Left hindlimb (tissue), 1 donor: Measurements from ENCODE around the gene MPDZ.

ENCODE experiments used
- DNase-seq: peaks from one replicate; pipeline ENCODE4 v3.0.0-alpha.2; 2018

MPDZ gene, protein sequence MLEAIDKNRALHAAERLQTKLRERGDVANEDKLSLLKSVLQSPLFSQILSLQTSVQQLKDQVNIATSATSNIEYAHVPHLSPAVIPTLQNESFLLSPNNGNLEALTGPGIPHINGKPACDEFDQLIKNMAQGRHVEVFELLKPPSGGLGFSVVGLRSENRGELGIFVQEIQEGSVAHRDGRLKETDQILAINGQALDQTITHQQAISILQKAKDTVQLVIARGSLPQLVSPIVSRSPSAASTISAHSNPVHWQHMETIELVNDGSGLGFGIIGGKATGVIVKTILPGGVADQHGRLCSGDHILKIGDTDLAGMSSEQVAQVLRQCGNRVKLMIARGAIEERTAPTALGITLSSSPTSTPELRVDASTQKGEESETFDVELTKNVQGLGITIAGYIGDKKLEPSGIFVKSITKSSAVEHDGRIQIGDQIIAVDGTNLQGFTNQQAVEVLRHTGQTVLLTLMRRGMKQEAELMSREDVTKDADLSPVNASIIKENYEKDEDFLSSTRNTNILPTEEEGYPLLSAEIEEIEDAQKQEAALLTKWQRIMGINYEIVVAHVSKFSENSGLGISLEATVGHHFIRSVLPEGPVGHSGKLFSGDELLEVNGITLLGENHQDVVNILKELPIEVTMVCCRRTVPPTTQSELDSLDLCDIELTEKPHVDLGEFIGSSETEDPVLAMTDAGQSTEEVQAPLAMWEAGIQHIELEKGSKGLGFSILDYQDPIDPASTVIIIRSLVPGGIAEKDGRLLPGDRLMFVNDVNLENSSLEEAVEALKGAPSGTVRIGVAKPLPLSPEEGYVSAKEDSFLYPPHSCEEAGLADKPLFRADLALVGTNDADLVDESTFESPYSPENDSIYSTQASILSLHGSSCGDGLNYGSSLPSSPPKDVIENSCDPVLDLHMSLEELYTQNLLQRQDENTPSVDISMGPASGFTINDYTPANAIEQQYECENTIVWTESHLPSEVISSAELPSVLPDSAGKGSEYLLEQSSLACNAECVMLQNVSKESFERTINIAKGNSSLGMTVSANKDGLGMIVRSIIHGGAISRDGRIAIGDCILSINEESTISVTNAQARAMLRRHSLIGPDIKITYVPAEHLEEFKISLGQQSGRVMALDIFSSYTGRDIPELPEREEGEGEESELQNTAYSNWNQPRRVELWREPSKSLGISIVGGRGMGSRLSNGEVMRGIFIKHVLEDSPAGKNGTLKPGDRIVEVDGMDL (N-terminal part only)

DNA sequence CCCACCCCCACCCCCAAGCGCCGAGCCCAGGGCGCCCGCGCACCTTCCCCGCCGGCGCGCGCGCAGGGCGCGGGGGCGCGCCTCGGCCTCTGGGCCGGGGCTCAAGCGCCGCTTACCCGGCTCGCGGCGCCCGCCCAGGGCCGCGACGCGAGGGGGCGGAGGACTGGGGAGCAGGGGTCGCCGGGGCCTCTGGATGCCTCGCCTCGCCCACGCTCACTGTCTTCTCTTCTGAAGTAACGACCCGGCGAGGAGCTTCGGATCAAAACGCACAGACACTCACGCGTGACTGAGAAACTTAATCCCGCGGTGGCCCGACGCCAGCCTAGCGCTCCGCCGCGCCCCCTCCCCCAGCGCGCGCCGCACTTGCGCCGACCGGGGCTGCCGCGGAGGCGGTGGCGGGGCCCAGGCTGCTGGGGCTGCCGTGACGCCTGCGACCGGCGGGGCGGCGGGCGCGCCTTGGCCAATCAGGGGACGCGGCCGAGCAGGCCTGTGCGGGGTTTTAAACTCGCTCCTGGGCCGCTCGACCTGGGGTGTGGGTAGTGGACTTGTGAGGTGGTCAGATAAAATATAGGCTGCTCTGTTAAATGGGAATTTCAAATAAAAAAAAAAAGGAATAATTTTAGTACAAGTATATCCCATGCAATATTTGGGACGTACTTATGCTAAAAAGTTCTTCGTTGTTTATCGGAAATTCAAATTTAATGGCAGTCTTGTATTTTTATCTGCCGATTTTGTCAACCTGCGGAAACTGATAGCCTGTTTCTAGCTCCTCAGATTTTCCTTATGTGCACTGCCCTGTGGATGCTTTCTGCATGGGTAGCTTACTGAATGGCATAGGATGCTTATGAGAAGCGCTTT is at the start of gene MPDZ:
MPDZ (minus strand) TSS at position 409 of the 858 bp plus-strand sequence. CDS start 29,377 bp downstream, outside the sequence.
- peak; percentile 89 for DNase-seq

DNA sequence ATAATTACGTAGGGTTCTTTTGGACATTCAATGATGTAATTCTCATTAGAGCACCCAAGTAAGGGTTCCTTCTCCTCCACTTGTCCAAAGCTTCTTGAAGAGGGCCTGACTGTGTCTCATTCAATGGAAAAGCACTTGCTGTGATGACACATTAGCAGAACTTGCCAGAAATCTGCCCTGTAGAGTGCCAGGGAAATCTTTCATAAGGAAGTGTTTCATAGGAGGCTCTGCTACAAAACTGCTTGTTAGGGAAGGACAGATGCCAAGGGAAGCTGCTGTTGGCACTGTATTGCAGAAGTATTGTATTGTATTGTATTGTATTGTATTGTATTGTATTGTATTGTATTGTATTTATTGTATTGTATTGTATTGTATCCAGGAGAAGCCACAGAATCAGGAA is 45.5 kb upstream of the MPDZ start:
- no peak for DNase-seq

DNA sequence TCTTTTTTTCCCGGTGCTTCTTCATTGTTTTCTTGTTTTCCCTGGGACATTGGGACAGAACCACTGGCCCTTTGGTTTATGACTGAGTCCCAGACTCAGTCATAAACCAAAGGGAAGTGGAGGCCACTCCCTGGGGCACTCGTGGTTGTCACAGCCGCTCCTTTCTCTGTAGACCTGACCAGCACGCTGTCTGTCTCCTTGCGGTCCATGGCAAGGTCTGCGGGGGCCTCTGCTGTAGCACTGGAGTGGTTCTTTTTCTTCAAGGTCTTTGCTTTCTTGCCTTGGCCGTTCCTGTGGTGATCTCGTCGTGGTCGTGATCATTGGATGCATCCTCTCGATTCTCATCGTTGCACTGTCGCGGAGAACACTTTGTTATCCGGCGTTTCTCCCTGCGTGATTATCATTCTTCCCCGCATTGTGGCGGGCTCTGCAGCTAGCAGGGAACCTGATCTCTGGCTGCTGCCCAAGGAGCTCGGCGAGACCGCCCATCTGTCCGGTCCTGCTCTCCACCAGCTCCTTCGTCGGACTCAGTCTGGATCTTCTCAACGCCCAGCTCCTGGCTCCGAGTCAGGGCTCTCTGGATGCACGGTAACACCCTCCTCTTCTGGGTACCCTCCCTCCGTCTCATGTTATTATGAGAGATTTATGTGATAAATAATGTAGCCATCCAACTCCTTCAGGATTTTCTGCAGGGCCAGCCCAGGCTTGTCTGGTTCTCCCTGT is 43.5 kb upstream of the MPDZ start:
- DNase-seq: no peak

DNA sequence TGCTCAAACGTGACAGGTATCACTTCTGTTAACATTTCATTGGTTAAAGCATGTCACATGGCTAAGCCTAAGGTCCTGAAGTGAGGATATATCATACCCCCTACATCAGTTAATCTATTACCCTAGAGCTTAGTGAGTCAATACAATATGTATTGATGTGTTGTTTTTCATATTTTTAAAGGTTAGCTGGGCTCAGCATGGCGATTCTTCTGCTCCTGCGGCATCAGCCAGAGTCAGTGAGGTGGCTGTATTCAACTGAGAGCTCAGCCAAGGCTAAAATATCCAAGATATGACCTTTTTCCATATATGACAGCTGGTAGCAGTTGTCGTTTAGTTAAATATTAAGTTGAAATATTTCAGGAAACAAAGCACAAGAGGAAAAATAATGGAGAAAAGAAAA is 38.5 kb upstream of the MPDZ start:
- DNase-seq: no peak

DNA sequence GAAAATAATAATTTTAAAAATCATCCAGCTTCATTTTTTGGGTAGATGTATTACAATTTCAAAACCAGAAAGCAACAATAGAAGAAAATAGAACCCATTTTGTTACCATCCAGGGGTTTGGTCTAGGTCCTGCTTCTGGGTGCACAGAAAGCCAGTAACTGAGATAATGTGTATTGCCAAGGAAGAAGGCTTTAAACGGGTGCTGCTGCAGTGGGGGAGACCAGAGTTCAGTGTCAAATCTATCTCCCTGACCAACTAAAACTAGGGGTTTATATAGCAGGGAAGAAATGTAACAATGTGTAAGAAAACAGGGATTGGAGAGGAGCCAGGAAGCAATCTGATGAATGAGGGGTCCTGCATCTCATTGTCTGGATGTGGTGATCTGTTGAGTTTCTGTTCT is 17.5 kb upstream of the MPDZ start:
- DNase-seq: no peak

DNA sequence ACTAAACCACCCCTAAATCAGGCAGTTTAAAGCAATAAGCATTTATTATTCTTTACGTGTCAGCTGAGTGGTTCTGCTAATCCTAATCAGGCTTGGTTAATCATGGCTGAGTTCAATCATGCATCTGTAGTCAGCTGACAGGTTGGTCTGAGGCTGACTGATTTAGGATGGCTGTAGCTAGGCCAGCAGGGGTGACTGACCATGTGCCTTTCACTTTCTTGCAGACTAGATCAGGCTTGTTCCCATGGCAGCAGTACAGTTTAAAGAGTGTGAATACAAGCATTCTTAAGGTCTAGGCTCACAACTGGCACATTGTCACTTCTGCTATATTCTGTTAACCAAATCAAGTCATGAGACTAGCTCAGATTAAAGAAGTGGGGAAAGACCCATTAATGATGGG is 16.1 kb upstream of the MPDZ start:
- no peak for DNase-seq

DNA sequence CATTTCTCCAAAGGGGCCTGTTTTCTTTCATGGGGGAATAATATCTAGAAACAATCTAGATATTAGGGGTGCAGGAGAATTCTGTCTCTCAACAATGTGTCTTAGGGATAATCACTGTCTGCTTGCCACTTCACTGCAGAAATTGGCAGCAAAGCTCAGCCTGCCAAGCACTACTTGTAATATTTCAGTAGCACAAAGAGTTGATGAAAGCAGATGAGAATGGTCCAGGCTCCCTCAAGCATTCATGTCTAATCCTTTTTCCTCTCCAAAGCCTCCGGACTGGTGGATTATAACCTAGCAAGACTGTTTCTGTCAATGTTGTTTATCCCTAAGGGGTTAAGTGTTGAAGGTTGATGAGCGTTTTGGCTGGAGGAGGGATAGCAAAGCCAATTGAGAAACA is 13.3 kb upstream of the MPDZ start:
- no peak for DNase-seq

DNA sequence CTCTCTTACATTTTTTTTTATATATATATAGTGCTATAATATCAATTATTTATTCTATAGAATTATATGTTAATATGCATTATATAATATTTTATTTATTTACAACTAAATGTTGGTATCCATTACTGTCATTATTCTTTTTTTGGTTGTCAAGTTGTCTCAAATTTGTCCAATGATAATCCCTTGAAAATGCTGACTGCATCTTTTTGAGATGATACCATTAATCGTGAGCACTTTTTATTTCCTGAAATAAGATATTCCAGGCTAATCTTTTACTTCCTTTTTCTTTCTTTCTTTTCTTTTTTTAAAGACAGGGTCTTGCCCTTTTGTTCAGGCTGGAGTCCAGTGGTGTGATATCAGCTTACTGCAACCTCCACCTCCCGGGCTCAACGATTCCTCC is 12.7 kb upstream of the MPDZ start:
- DNase-seq: no peak

DNA sequence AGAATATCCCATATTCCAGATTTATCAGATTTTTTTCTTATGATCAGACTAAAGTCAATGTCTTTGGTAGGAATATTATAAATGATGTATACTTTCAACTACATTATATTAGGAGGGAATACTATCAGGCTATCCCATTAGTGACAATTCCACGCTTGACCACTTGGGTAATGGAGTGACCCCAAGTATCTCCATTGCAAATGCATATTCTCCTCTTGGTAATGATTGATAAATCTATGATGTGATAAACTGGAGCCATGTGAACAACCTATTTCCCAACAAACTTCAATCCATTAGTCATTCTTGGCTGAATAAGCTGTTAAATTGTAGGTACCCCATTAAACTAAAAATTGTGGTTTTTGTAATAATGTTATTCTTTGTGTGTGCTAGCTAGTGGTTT is 12.2 kb upstream of the MPDZ start:
- no peak for DNase-seq

DNA sequence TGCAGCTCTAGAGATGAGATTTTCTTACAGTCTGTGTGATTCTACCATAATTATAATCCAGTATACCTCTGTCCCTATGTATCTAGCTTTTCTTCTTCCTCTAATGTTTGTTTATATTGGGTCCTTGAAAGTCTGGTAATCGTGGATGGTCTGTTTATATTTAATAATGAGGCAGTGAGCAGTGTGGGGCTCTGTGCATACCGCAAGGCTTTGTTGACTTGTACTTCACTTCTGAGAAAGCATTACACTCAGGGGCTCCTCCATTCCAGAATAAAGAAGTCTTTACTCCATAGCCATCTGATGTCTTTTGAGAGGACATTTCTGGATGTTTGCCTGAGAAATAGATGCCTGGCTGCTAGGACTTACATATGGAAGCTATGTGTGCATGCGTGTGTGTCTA is 4.5 kb upstream of the MPDZ start:
- DNase-seq: no peak

DNA sequence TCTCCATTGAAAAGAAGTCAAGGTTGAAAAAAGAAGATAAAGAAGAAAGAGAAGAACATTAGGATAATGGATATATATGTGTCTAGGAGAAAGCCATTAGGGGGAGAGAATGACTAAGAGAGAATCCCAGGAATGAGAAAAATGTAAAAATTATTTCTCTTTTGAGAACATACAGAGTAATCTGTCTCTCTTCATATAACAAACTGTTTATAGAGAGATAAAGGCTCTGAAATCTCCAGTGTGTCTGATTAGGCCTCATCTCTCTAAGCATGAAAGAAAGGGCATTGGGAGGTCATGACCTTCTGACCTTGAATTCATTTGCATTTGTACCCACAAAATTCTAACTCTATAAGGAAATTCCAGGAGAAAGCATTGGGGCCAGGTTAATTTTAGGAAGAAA is 3.5 kb upstream of the MPDZ start:
- no peak for DNase-seq

DNA sequence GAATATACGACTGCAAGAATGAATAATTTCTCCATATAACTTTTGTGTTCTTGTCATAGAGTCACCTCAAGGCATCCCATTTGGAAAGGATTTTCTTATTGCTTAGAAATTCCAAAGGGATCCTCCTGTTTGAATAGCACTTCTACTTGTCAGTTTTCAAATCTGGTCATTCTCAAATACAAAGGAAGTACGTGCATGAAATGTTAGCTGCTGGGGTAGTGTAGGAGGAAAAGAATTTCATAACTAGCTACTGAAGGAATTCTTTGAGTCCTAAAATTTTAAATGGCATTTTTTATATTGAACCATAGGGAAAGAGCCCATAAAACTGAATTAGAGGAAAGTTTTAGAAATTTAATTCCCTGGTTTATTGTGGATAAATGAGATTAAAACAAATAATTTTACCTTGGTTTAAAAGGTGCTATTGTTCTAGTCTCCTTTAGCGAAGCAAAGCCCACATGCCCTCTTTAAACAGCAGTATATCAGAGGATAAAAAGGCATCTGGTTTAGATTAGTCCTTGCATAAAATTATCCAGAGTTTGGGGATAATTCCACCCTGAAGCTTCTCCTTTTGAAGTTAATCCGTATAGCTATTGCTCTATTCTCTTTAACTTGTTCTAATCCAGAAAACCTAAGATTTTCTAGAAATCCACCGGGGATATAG is 2.0 kb upstream of the MPDZ start:
- no peak for DNase-seq

DNA sequence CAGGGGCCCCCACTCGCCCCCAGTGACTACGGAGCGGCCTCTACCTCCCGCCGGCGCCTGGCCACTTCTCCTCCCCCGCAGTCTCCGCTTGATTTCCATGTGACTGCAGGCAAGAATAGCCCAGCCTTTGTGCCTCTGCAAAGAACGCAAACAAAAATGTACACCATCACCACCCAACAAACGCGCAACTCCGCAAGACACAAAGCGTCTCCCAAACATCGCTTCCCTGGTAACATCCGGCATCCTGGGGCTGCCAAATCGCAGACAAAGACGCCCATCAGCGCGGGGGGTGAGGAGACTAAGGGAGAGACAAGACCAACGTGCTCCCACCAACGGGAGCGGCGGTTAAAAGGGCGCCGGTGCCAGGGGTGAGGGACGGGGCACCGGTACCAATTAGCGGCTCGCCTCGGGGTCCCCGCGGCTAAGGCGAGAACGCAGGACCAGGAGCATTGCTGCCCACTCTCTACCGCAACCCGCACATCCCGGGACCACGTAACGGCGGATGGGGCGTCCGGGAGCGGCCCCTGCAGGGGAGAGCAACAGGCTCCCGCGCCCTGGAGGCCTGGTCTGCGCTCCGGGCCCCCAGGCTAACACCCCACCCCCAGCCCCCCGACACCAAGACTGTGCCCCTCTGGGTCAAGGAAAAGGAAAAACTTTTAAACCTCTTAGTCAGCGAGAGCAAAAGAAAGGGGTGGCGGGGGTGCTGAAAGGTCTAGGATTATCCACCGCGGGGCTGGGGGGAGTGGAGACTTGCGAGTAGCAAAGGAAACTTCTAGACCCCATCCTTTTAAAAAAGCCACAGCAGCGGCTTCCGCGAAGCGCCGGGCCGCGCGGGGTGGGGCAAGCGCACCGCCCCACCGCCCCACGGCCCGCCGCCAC is 885 bp downstream of the MPDZ start:
- DNase-seq: peak; percentile 81

DNA sequence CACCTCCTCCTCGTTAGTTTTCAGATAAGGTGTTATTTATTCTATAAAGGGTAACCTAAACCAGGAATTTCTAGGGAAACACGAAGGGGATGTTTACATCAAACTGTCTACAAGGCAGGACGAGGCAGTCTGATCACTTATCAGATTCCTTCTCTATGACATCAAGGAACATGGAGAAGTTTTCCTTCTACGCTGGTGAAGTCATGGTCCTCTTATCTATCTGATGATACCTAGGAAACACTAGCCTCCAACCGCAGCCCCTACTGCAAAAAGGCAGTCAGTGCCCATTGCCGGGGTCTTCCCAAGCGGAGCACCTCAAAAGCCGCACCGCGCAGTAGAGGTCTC is 1.5 kb downstream of the MPDZ start:
- no peak for DNase-seq

DNA sequence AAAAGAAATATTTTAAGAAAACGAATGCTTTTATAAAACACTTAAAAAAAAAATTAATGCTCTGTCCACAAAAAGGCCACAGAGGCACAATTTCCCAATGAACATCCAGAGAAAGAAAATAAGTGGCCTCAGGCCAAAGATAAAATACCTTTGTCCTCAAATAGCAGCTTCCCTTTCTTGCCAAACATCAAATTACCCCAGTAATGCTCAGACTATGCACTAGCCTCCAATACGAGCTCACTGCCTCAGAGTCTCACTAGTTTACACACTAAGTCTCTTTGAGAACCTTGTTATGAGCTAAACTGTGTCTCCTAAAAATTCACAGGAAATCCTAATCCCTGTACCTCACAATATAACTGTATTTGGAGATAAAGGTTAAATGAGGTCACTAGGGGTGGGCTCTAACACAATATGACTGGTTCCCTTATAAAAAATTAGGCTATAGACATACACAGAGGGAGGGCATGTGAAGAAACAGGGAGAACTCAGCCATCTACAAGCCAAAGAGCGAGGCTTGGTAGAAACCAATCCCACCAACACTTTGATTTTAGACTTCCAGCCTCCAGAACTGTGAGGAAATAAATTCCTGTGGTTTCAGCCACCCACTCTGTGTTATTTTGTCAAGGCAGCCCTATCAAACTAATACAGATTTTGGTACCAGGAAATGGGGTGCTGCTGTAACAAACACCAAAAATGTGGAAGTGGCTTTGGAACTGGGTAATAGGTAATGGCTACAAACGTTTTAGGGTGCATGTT is 4.4 kb downstream of the MPDZ start:
- DNase-seq: no peak

DNA sequence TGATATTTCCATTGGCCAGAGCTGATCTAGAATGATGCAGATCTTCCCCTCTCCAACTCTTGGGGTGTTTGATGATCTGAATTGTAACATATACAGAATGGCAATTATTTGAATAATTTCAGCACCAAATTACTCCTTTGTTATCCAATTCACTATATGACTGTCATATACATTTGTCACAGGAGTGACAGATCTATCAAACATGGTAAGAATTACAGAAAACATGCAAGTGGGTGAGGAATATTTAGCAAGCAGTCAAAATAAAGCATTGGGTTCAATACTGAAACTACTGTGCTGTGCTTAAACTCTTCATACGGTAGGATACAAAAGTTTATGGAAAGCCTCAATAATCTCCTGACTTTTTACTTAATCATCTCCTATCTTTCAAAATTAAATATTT is 8.8 kb downstream of the MPDZ start:
- no peak for DNase-seq

DNA sequence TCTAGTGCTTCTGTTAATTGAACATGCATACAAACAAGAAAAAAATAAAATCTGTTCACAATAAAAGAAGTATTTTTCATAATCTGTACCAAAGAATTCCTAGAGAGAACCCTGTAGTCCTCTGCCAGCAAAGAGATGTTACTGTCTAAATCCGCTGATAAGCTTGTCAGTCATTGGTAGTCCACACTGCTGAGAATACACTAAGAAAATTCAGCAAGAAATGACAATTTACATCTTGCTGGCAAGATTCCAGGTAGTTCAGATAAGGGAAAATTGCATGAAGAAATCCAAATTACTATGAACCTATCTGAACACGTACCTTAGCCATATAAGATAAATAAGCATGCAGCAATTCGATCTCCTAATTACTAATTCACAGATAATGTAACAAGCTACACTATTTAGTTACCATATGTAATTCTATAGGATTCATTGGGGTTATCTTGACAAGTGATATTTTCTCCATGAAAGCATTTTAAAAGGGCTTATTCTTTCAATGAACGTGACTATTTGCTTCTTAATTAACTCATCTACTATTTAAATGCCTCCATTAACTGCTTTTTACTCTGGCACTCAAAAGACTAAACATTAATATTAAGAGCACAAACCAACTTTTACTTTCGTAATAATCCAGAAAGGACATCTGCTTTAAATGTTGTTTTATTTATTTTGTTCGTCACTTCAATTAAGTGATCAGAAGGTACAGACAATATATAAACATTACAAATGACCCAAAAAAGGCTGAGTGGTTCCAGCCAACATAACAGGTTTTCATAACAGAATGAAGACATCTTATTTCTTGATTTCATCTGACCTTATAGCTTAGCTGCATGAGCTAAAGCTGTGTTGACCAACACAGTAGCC is 9.7 kb downstream of the MPDZ start:
- DNase-seq: no peak

DNA sequence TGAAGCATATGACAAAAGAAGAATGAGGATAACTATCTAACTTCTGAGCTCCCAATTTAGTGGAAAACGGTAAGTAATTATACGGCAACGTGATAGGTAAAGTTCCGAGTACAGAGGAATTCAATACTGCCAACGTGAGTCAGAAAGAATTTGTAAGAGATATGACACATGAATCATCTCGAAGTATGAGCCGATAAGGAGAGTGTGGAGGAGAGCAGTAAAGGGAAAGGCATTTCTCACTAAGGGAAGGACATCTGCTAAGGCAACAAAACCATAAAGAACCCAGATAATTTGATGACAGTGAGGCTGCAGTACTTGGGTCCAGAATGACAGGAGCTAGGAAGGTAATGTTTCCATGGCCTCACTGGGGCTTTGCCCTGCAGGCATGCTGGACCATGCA is 11.0 kb downstream of the MPDZ start:
- no peak for DNase-seq
